Germinal center (tissue), 1 donor: ENCODE data around the gene LURAP1L.

ENCODE experiments used
- DNase-seq: peaks from one replicate; pipeline ENCODE4 v3.0.0; 2012; ENCODE audit warnings: mixed read lengths, low spot score

Gene LURAP1L

GRCh38 chr9:12777121-12778022 is 2.6 kb downstream of the LURAP1L start:
- no peak for DNase-seq

- no peak for DNase-seq
These were observed 3.6 kb downstream of the LURAP1L start for GRCh38 chr9:12778389-12778788.

GRCh38 chr9:12781226-12781733 is 6.5 kb downstream of the LURAP1L start:
- DNase-seq, result no peak

- DNase-seq, result no peak
These were observed 9.1 kb downstream of the LURAP1L start for GRCh38 chr9:12783767-12784460.

- no peak for DNase-seq
These were observed 9.8 kb downstream of the LURAP1L start for GRCh38 chr9:12784461-12785259.

GRCh38 chr9:12785260-12785770 is 10.5 kb downstream of the LURAP1L start:
- DNase-seq, result no peak

GRCh38 chr9:12785941-12786340 is 11.1 kb downstream of the LURAP1L start:
- DNase-seq, result no peak

- DNase-seq, result no peak
These were observed 15.2 kb downstream of the LURAP1L start for GRCh38 chr9:12790001-12790400.

- no peak for DNase-seq
These were observed 16.1 kb downstream of the LURAP1L start for GRCh38 chr9:12790883-12791282.

- no peak for DNase-seq
These were observed 19.4 kb downstream of the LURAP1L start for GRCh38 chr9:12794101-12794799.

- DNase-seq, result no peak
These were observed 21.8 kb downstream of the LURAP1L start for GRCh38 chr9:12796601-12797000.

- DNase-seq, result no peak
These were observed 22.2 kb downstream of the LURAP1L start for GRCh38 chr9:12797037-12797436.

GRCh38 chr9:12798066-12798770 is 23.4 kb downstream of the LURAP1L start:
- no peak for DNase-seq

- no peak for DNase-seq
These were observed 26.4 kb downstream of the LURAP1L start for GRCh38 chr9:12801187-12801586.

GRCh38 chr9:12801663-12802062 is 26.8 kb downstream of the LURAP1L start:
- no peak for DNase-seq

- DNase-seq, result no peak
These were observed 27.3 kb downstream of the LURAP1L start for GRCh38 chr9:12802093-12802492.

- no peak for DNase-seq
These were observed 33.7 kb downstream of the LURAP1L start for GRCh38 chr9:12808569-12808968.

- no peak for DNase-seq
These were observed 34.9 kb downstream of the LURAP1L start for GRCh38 chr9:12809720-12810119.

GRCh38 chr9:12811935-12812334 is 37.1 kb downstream of the LURAP1L start:
- no peak for DNase-seq

- DNase-seq, result no peak
These were observed 37.9 kb downstream of the LURAP1L start for GRCh38 chr9:12812710-12813109.

GRCh38 chr9:12813533-12813932 is 38.7 kb downstream of the LURAP1L start:
- no peak for DNase-seq
